22Rv1 (cell line): Measurements from ENCODE around the gene FGFR3.

Source experiments
- ZFX ChIP-seq: fragments of 450-650 bp; IDR thresholded peaks from 2 replicates; pipeline ENCODE4 v1.6.1; 2017; ENCODE audit warnings: antibody characterized with exemption, borderline replicate concordance
- TF ChIP-seq, protein P1 (sequence below): fragments of 450-650 bp; IDR thresholded peaks from 2 replicates; pipeline ENCODE4 v1.5.1; 2017; ENCODE audit warnings: mild to moderate bottlenecking

DNA sequence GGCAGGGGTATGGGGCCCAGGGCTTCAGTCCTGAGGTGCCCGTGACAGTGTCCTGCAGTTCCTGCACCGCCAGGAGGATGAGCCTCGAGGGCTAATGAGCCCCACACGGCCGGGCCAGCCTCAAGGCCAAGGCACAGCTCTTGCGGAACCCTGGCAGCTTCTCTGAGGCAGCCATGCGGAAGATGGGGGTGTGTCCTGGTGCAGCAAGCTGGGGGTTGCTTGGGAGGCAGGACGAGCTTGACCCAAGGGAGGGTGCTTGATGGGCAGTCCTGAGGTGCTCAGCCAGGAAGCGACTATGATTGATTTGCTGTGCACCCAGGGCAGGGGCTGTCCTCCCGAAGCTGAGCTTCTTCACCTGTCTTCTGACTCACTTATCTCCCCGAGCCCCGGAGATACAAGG, 9.1 kb upstream of the FGFR3 start:
- TF ChIP-seq, protein P1, sequence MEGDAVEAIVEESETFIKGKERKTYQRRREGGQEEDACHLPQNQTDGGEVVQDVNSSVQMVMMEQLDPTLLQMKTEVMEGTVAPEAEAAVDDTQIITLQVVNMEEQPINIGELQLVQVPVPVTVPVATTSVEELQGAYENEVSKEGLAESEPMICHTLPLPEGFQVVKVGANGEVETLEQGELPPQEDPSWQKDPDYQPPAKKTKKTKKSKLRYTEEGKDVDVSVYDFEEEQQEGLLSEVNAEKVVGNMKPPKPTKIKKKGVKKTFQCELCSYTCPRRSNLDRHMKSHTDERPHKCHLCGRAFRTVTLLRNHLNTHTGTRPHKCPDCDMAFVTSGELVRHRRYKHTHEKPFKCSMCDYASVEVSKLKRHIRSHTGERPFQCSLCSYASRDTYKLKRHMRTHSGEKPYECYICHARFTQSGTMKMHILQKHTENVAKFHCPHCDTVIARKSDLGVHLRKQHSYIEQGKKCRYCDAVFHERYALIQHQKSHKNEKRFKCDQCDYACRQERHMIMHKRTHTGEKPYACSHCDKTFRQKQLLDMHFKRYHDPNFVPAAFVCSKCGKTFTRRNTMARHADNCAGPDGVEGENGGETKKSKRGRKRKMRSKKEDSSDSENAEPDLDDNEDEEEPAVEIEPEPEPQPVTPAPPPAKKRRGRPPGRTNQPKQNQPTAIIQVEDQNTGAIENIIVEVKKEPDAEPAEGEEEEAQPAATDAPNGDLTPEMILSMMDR, result no peak
- no peak for TF ChIP-seq ZFX
